ENCODE data around the gene PTPRN2.
"Not testable (repeated sequence)": the region's sequence is repeated elsewhere in the genome, so short reads cannot be mapped to it uniquely, and the experiment has no call there.

Gene PTPRN2

DNA sequence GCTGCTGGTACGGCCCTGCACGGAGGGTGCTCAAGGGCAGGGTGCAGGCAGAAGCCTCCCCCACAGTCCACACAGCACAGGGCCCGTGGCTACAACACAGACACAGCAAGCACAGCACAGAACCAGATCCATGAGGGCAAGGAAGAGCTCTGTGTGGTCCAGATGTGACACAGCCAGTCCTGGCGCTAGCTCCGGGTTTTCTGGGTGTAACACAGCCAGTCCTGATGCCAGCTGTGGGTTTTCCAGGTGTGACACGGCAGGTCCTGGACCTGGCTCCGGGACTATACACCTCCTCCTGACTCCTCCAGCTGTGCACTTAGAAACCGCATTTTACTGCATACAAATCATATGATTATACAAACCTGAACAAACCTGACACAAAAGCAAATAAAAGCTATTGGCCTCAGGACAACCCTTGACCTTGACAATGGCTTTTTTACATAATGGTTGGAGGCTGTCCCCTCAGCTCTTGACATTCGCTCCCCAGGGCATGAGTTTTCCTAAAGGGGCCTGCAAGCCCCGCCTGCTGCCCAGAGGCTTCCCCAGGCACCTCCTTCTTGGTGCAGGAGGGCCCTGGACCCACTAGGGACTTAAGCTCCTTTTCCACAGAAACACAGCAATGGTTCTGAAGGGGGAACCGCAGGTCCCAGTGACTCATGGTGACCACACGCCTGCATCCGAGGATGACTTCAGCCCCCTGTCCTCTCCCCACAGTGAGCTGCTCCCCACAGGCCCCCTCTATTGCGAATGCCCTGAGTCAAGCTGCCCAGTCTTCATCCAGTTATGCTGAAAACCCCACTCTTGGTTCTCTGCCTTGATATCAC is 209.6 kb downstream of the PTPRN2 start:
- DNase-seq, result no peak

DNA sequence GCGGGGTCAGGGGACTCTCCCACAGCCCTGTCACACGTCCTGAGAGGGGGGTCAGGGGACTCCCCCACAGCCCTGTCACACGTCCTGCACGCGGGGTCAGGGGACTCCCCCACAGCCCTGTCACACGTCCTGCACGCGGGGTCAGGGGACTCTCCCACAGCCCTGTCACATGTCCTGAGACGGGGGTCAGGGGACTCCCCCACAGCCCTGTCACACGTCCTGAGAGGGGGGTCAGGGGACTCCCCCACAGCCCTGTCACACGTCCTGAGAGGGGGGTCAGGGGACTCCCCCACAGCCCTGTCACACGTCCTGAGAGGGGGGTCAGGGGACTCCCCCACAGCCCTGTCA is 210.8 kb downstream of the PTPRN2 start:
- DNase-seq, result not testable (repeated sequence)

DNA sequence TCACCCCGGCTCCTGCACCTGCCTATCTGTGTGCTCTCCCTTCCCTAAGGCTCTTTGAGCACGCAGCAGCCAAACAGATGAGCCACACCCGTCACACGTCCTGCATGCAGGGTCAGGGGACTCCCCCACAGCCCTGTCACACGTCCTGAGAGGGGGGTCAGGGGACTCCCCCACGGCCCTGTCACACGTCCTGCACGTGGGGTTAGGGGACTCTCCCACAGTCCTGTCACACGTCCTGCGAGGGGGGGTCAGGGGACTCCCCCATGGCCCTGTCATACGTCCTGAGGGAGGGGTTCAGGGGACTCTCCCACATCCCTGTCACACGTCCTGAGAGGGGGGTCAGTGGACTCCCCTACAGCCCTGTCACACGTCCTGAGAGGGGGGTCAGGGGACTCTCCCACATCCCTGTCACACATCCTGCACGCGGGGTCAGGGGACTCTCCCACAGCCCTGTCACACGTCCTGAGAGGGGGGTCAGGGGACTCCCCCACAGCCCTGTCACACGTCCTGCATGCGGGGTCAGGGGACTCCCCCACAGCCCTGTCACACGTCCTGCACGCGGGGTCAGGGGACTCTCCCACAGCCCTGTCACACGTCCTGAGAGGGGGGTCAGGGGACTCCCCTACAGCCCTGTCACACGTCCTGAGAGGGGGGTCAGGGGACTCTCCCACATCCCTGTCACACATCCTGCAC is 211.3 kb downstream of the PTPRN2 start:
- DNase-seq, result not testable (repeated sequence)

DNA sequence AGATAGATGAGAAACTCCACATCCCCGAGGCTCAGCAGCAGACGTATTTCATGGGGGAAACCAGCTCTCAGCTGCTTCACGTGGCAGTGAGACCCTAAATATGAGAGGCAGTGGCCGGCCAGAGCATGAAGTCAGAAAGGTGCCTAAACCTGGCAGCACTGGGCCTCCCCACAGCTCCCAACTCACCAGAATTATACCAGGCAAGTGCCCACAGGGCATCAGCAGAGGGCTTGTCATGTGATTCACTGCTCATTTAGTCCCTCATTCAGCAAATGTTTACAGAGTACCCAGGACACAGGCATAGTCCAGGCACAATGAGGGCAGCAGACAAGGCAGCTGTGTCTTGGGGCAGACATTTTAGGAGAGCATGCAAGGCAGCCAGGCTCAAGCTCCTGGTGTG is 212.6 kb downstream of the PTPRN2 start:
- DNase-seq, result no peak

GRCh38 chr7:158374586-158374985 is 213.0 kb downstream of the PTPRN2 start:
- no peak for DNase-seq

- DNase-seq, result no peak
Measured at GRCh38 chr7:158374146-158374545, 213.5 kb downstream of the PTPRN2 start.

DNA sequence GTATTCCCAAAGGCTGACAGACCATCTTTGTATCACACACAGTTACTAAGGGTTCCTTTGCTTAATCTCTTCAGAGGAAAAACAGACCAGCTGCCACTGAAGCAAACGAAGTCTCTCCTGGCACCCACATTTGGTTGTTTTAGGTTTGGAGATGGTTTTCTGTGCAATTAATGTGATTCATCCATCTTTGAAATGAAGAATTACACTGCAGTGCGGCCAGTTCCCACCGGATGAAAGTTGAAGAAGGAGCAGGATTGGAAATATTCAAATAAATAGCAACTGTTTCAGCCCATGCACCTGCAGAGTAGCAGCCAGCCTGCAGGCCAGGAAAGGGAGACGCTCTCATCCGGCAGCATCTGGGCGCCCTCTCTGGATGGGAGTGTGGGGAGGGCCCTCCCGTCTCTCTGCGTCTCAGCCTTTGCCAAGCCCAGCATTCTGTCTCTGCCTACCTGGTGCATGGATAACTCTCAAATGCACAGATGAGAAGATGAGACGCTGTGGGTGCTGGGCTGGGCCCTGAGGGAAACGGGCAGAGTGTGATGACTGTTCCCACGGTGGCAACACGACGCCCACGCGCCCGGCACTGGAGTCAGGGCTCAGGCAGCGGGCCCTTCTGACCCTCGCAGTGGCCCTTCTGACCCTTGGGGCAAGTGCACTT is 214.0 kb downstream of the PTPRN2 start:
- no peak for DNase-seq

DNA sequence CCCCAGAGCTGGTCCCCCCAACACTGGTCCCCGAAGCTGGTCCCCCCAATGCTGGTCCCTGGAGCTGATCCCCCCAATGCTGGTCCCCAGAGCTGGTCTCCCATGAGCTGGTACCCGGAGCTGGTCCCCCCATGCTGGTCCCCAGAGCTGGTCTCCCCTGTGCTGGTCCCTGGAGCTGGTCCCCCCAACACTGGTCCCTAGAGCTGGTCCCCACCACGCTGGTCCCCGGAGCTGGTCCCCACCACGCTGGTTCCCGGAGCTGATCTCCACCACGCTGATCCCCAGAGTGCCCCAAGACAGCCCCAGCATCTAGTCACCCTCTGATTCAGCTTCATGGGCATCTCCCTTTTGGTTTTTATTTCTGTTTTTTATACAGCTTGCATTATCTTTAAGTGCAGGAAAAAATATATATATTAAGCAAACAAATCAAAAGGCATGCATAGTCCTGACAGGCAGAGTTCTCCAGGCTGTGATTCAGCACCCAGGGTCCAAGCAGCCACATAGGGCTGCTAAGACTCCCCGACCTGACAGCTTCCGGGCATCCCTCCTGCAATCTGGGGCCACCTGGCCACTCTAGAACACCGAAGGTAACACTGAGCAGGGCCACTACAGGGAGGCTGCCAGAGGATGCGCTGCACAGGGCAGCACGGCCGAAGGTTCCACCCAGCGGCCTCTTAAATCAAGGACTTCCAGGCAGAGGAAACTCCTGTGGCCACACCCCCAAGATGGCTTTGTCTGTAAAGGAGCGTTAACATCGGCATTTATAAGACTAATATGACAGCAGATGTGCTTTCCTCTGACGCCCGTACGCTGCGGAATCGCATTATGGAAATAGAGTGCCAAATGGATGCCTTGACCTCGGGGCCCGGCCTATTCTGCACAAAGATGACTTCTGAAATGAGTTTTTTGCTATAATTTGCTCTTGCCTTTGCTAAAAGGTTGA is 215.0 kb downstream of the PTPRN2 start:
- DNase-seq, result no peak

DNA sequence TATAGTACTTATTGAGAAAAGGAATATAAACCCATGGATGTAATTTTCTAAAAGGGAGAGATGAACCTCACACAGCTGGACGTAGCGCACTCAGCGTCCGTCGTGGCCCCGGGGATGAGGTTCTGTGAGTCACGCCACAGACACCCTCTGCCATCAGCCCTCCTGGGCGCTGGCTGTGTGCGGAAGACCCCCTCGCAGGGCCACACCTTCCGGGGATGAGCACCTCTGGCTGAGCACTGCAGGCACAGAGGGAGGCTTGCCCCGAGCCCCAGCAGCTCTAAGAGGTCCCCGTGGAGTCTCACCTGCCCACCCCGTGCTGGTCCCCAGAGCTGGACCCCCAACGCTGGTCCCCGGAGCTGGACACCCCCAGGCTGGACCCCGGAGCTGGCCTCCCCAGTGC is 215.8 kb downstream of the PTPRN2 start:
- no peak for DNase-seq

- DNase-seq, result no peak
Measured at GRCh38 chr7:158369866-158370265, 217.8 kb downstream of the PTPRN2 start.

GRCh38 chr7:158369290-158369689 is 218.3 kb downstream of the PTPRN2 start:
- DNase-seq, result no peak

DNA sequence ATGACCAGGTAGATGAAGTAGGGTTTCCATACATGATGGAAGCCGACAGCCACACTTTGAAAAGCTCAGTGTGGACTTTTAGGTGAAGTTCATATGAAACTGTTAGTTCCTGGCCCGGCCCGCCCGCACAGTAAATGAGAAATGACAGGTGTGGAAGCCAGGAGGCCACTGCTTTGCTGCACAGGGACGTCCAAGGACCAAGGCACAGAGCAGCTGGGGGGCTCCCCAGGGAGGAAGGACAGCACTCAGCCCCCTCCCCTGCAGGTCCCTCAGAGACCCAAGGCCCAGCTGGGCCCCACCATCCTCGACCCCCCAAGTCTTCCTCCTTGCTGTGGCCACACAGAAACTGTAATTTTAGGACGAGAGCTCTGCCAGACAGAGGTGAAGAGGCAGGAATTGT is 219.2 kb downstream of the PTPRN2 start:
- DNase-seq, result no peak

- DNase-seq, result no peak
Measured at GRCh38 chr7:158367634-158367982, 220.0 kb downstream of the PTPRN2 start.

DNA sequence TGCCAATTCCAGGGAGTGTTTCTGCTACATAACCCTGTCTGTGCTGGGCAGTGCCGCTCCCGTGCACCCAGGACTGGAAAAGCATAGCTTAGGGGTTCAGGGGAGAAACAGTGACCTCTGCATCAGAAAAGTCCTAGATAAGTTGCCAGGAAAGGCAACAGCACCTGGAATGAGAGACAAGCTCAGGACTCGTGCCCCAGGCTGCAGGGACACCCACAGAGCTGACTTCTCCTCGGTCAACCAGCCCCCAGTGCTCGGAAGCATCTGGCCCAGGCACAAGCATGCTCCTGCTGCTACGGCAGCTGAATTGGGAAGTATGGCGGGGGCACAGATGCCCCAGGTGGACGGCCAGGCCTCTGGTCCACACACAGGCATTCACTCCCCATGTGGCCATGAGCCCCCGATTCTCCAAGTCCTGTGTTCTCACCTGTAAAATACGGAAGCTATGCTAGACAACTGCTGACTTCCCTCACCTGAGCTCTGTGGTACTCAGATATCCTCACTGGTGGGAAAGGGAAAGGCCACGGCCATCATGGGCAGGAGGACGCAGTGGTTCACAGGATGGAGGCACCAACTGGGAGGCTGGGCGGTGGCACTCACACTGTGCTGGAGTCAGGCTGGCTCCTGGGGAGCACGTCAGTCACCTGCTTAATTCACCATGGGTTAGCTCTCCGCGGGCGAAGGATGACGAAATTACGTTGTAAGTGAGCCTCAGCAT is 220.5 kb downstream of the PTPRN2 start:
- DNase-seq, result no peak

DNA sequence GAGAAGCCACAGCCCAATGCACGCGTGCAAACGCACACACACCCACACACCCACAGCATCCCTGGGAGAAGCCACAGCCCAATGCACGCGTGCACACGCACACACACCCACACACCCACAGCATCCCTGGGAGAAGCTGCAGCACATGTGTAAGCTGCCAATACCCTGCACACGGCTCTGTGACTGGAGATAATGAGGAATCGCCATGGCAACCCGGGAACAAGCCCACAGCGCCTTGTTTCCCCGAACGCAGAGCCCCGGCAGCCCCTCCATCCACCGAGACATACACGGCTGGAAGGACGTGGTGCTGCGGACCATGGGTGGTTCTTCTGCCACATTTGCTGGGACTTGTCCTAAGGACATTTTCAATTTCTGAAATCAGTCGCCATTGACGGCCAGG is 221.3 kb downstream of the PTPRN2 start:
- no peak for DNase-seq

DNA sequence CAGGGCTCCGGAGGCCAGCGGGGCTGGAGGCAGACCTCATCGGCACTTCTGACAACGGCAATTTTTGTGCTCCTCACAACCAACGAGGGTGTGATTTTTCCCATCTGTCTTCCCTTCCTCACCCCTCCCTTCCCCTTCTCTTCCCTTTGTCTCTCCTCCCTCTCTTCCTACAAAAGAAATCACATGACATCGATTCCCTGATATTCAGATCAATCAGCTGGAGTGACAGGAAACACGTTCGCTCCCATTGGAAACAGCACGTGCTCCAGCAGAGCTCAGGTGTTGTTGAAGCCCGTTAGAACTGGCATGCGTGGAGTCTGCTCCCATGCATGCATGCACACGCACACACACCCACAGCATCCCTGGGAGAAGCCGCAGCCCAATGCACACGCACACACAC is 222.4 kb downstream of the PTPRN2 start:
- DNase-seq, result no peak

GRCh38 chr7:158364451-158364850 is 223.2 kb downstream of the PTPRN2 start:
- DNase-seq, result no peak

DNA sequence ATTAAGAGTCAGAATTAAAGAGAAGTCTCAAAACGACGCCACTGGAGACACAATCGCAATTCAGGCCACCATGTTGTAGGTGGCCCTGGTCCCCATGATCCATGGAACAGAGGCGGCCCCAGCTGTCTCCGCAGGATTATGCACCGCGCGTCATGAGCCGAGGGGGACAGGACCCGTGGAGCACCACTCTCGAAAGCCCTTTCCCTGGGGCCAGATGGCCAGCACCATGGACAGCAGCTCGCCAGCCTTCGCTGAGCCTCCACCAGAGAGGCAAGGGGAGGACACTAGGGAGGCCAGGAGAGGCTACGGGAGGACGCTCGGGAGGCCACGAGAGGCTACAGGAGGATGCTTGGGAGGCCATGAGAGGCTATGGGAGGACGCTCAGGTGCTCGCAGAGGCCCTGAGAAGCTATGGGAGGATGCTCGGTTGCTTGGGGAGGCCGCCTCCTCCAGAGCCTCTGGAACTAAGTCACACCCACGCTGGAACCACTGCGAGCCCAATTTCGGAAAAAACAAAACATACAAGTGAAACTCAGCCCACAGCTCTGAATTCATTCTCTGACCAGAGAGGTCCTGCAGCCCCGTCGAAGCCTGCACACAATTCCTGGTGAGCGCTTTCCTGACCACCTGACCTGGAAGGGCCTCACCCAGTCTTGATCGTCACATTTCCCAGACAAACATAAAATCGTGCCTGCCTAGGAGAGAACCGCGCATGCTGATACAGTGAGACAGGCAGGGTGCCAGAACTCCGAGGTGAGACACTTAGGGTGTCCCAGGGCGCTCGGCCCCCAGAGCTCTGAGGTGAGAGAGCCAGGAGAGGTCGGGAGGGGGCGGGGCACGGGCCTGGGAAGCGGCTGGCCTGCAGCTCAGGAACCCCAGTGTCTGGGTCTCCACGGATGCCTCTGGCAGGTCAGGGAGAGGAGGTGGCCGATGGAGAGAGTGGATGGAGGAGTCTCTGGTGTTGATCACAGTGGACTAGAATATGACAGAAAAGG is 224.4 kb downstream of the PTPRN2 start:
- DNase-seq, result no peak

DNA sequence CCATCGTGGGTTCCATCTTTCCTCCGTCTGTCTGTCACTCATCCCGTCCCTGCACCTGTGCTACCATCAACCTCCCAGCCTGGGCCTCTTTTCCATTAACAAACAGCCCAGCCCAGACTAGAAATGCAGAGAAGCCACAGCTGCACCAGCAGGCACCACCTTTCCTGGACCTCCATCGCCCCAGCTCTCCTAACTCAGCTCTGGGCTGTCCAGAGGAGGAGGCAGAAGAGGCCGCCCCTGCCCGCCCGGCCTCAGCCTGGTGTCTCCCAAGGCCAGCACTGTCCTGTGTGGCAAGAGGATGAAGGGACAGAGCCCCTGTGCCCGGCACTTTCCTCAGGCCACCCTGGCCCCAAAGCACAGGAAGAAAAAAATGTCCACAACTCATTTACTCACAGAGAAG is 225.6 kb downstream of the PTPRN2 start:
- no peak for DNase-seq

DNA sequence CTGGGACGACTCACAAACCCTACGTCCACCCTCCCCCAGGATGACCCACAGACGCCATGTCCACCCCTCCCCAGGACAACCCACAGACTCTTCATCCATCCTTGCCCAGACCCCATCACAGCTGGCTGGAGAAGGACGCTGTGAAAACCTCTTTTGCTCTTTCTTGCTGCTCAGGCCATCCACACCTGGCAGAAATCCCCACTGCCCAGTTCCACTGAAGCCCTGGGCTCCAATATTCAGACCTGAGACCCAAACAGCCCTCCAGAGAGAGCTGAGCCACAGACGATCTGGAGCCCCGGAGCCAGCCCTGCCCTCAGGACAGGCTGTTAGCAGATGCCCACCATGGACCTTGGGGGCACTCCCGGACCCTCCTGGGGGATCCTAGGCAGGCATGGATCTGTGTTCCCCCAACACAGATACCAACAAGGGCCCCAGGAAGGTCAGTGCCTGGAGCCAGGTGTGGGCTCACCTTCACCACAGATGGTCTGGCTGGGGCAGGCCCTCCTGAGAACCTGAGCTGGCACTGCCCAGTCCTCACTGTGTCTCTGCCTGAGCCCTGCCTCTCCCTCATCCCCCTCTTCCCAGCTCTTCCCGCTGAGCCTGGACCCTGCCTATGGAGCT is 226.2 kb downstream of the PTPRN2 start:
- DNase-seq, result no peak
